IMR-90 (cell line): ENCODE results near the gene SNIP1. TPM values are rescaled to one million over a fixed set of nuclear protein-coding genes. Genes with fewer than 3 reads are reported as not detected.
"Not testable (repeated sequence)": the region's sequence is repeated elsewhere in the genome, so short reads cannot be mapped to it uniquely, and the experiment has no call there.

Experiments
- ATAC-seq: fragments of 200-7000 bp; cut with Tn5 transposase; 2 replicates; pipeline ENCODE4 v1.9.1; 2020; ENCODE audit warnings: low read depth, mild to moderate bottlenecking, moderate library complexity
- BruUV-seq: library from RNA; stranded (reverse); fragments of 400-500 nt; replicated peaks from 2 replicates; lab custom pipeline; 2021; lab: Mats Ljungman, UMichigan
- CTCF ChIA-PET: fragments of 300-600 bp; formaldehyde crosslinking; extraction: SDS; loops from one replicate; lab custom pipeline; 2021; ENCODE audit warnings: antibody characterized with exemption; lab: Yijun Ruan, JAX
- POLR2A ChIA-PET: fragments of 300-600 bp; sonication (Branson Sonifier 250); formaldehyde crosslinking; loops from one replicate; lab custom pipeline; 2022; ENCODE audit warnings: antibody characterized with exemption; ENCODE audit not compliant: unreplicated experiment; lab: Charles Lee
- DNase-seq: peaks from one replicate; pipeline ENCODE4 v3.0.0; 2013
- H2AFZ ChIP-seq: replicated peaks from 2 replicates; pipeline ENCODE3; 2013; ENCODE audit warnings: low read length, mild to moderate bottlenecking; ENCODE audit not compliant: poor library complexity
- H2AK5ac ChIP-seq: 2 replicates; pipeline ENCODE4 v1.6.1; 2013; ENCODE audit warnings: low read depth, low read length, inconsistent platforms
- H2AK9ac ChIP-seq: replicated peaks from 2 replicates; pipeline ENCODE3; 2013; ENCODE audit warnings: mild to moderate bottlenecking, low read depth, low read length, moderate library complexity; ENCODE audit not compliant: poor library complexity
- H2BK120ac ChIP-seq: 2 replicates; pipeline ENCODE4 v1.6.1; 2013; ENCODE audit warnings: low read depth, low read length, inconsistent platforms
- H2BK15ac ChIP-seq: 3 replicates; pipeline ENCODE4 v1.6.1; 2013; ENCODE audit warnings: low read depth, low read length, inconsistent platforms
- H2BK20ac ChIP-seq: 2 replicates; pipeline ENCODE4 v1.6.1; 2013; ENCODE audit warnings: low read depth, mild to moderate bottlenecking, inconsistent platforms, low read length, moderate library complexity
- H2BK5ac ChIP-seq: 2 replicates; pipeline ENCODE4 v1.6.1; 2013; ENCODE audit warnings: mild to moderate bottlenecking, low read depth, low read length, inconsistent platforms; ENCODE audit not compliant: poor library complexity, severe bottlenecking
- H3K14ac ChIP-seq: replicated peaks from 2 replicates; pipeline ENCODE4 v1.6.1; 2013; ENCODE audit warnings: low read depth, low read length, inconsistent platforms
- H3K18ac ChIP-seq: 2 replicates; pipeline ENCODE4 v1.6.1; 2013; ENCODE audit warnings: low read depth, low read length, control low read depth
- H3K23ac ChIP-seq: 2 replicates; pipeline ENCODE4 v1.6.1; 2013; ENCODE audit warnings: low read depth, low read length, inconsistent platforms
- H3K27ac ChIP-seq: 2 replicates; pipeline ENCODE4 v1.5.1; 2013; ENCODE audit warnings: mild to moderate bottlenecking, control low read depth, low read length; ENCODE audit not compliant: insufficient read depth
- H3K27me3 ChIP-seq: 2 replicates; pipeline ENCODE4 v1.6.1; 2013; ENCODE audit warnings: low read length; ENCODE audit not compliant: control insufficient read depth, insufficient read depth
- H3K36me3 ChIP-seq: 2 replicates; pipeline ENCODE4 v1.6.1; 2013; ENCODE audit warnings: low read length, mixed read lengths; ENCODE audit not compliant: control insufficient read depth, insufficient read depth
- H3K4ac ChIP-seq: 2 replicates; pipeline ENCODE4 v1.6.1; 2013; ENCODE audit warnings: low read depth, low read length, inconsistent platforms
- H3K4me1 ChIP-seq: 2 replicates; pipeline ENCODE4 v1.6.1; 2013; ENCODE audit warnings: low read length, mixed read lengths; ENCODE audit not compliant: control insufficient read depth, insufficient read depth
- H3K4me2 ChIP-seq: 2 replicates; pipeline ENCODE4 v1.6.1; 2013; ENCODE audit warnings: low read depth, mild to moderate bottlenecking, control low read depth, low read length, moderate library complexity
- H3K4me3 ChIP-seq: 2 replicates; pipeline ENCODE4 v1.5.1; 2013; ENCODE audit warnings: low read depth, mild to moderate bottlenecking, control low read depth, low read length, moderate library complexity; ENCODE audit not compliant: insufficient read depth
- H3K56ac ChIP-seq: 2 replicates; pipeline ENCODE4 v1.6.1; 2013; ENCODE audit warnings: low read length, inconsistent platforms; ENCODE audit not compliant: insufficient read depth; ENCODE audit errors: extremely low read depth
- H3K79me1 ChIP-seq, 2 experiments: 2 replicates each; pipeline ENCODE4 v1.6.1; 2013; ENCODE audit warnings: low read length in 2 of 2, inconsistent platforms in 1 of 2, low read depth in 1 of 2
- H3K9ac ChIP-seq: 2 replicates; pipeline ENCODE4 v1.6.1; 2013; ENCODE audit warnings: low read depth, low read length, control low read depth
- H3K9me1 ChIP-seq: 2 replicates; pipeline ENCODE4 v1.6.1; 2013; ENCODE audit warnings: low read length, inconsistent platforms; ENCODE audit not compliant: insufficient read depth
- H3K9me3 ChIP-seq: 2 replicates; pipeline ENCODE4 v1.6.1; 2013; ENCODE audit warnings: low read length; ENCODE audit not compliant: control insufficient read depth, insufficient read depth
- H4K20me1 ChIP-seq: 2 replicates; pipeline ENCODE4 v1.6.1; 2013; ENCODE audit warnings: low read length, inconsistent platforms; ENCODE audit not compliant: insufficient read depth
- H4K5ac ChIP-seq: 2 replicates; pipeline ENCODE4 v1.6.1; 2013; ENCODE audit warnings: mild to moderate bottlenecking, low read depth, low read length, control low read depth
- H4K8ac ChIP-seq, 2 experiments: 2 replicates each; pipeline ENCODE4 v1.6.1; 2013; ENCODE audit warnings: low read depth in 2 of 2, low read length in 2 of 2, control low read depth in 1 of 2, inconsistent platforms in 1 of 2
- H4K91ac ChIP-seq: 2 replicates; pipeline ENCODE4 v1.6.1; 2013; ENCODE audit warnings: low read depth, low read length, inconsistent platforms; ENCODE audit not compliant: insufficient read depth
- CEBPB ChIP-seq: IDR thresholded peaks from 2 replicates; pipeline ENCODE4 v1.6.1; 2012; ENCODE audit warnings: low read depth, low read length, improper control_type of control experiment
- MAZ ChIP-seq: IDR thresholded peaks from 2 replicates; pipeline ENCODE4 v1.6.1; 2012; ENCODE audit warnings: low read depth, mild to moderate bottlenecking, low read length, improper control_type of control experiment, moderate library complexity, borderline replicate concordance
- POLR2A ChIP-seq: IDR thresholded peaks from 2 replicates; pipeline ENCODE4 v1.6.1; 2012; ENCODE audit warnings: mild to moderate bottlenecking, low read depth, low read length
- RFX5 ChIP-seq: IDR thresholded peaks from 2 replicates; pipeline ENCODE4 v1.8.0; 2012; ENCODE audit warnings: low read depth, mild to moderate bottlenecking, low read length, moderate library complexity
- WGBS, 2 experiments: methylation state at CpG; one replicate each; pipeline versions ENCODE4 v1.1.5 to v1.1.7; 2013; ENCODE audit warnings: missing lambda C conversion rate in 2 of 2; ENCODE audit not compliant: insufficient read length in 1 of 2; ENCODE audit errors: extremely low coverage in 2 of 2; 5-methylcytosine and 5-hydroxymethylcytosine counted together
- dilution Hi-C: fragments of 300-500 bp; cut with HindIII; formaldehyde crosslinking; loops from one replicate; pipeline ENCODE4 v1.14.3; 2018; ENCODE audit warnings: low sequenced_read_pairs; ENCODE audit not compliant: unreplicated experiment
- in situ Hi-C: fragments of 300-500 bp; cut with MboI; formaldehyde crosslinking; loops from 3 replicates; pipeline ENCODE4 v1.14.3; 2019; ENCODE audit warnings: low sequenced_read_pairs, inconsistent platforms, mixed read lengths
- intact Hi-C: fragments of 100-400 bp; cut with micrococcal nuclease; formaldehyde crosslinking; loops from 2 replicates; pipeline ENCODE4 v1.10.0; 2022
- polyA plus RNA-seq, 3 experiments: library from polyadenylated mRNA; depleted of rRNA; stranded (reverse); fragments of >200 nt; gene quantifications; 2 replicates each; pipeline ENCODE4 v1.2.3, GENCODE V29; 2012; ENCODE audit warnings: low replicate concordance in 1 of 3
- total RNA-seq: library from RNA; depleted of rRNA; stranded (reverse); fragments of >200 nt; gene quantifications from 2 replicates; pipeline ENCODE4 v1.2.3, GENCODE V29; 2012

The SNIP1 gene
- total and polyA plus RNA-seq, 2 of the 4 experiments (the other 2 are of a cell fraction): 6.8 to 11.3 TPM

DNA sequence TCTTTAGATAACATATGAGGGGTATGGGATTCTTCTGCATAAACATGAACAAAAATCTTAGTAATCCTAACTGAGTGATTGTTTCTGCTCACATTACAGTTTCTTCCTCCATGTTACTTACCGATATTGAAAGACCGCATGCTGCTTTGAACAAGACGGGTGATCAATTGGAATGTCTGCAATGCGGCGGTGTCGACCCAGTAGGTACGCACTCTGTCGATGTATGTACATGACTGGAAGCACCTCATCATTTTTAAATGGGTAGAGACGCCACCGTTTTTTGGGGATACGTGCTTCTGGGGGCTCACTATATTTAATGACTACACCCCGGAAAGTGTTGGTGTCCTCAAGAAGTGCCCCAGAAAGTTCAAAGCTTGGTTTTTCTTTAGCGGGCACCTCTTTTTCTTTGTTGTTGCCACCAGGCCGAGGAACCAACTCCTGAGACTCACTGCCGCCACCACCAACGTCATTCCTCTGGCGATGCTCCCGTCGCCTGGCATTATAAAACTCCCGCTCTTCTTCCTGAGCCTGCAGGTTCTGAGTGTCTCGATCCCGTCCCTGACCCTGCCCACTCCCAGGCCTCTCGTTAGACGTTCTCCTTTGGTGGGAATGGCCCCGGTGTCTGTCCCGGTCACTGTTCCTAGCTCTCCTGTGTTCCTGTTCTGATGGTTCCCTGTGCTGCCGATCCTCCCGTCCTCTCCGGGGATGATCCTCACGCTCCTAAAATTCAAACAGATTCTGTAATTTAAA lies 13.9 kb downstream of the SNIP1 start:
- TF ChIP-seq CEBPB (no peak), RFX5 (no peak), POLR2A (no peak), MAZ (no peak)
- H3K23ac ChIP-seq: no peak overlapping the region
- no peak overlapping the region for H4K5ac ChIP-seq
- ChIA-PET CTCF (no interaction called here), POLR2A (no interaction called here)
- no TSS peak for BruUV-seq
- no peak overlapping the region for H3K18ac ChIP-seq
- H2AK9ac ChIP-seq: no peak overlapping the region
- no peak overlapping the region for H4K91ac ChIP-seq
- DNase-seq (no peak), ATAC-seq (no peak)
- no peak overlapping the region for H4K8ac ChIP-seq
- H3K56ac ChIP-seq: no peak overlapping the region
- H2AFZ ChIP-seq: no peak overlapping the region
- dilution Hi-C loops (no loop called here), in situ Hi-C loops (no loop called here), intact Hi-C loops (no loop called here)
- no peak overlapping the region for H2AK5ac ChIP-seq
- 95% methylated on average over 21 of the region's 30 CpGs; no CpG with 5 or more reads in 1 of the 2 experiments for WGBS, 2 experiments
- no peak overlapping the region for H3K14ac ChIP-seq
- no peak overlapping the region for H2BK20ac ChIP-seq
- H3K27ac ChIP-seq: no peak overlapping the region
- no peak overlapping the region for H3K4ac ChIP-seq
- H3K9ac ChIP-seq: no peak overlapping the region
- H2BK120ac ChIP-seq: no peak overlapping the region
- H3K9me3 ChIP-seq: no peaks in the 10 kb centered on the region
- no peak overlapping the region for H2BK5ac ChIP-seq
- no peaks in the 10 kb centered on the region for H3K27me3 ChIP-seq
- H3K79me1 ChIP-seq: peaks cover 27 to 49% of the 10 kb centered on the region in 2 experiments
- no peak overlapping the region for H3K4me2 ChIP-seq
- peaks cover 10% of the 10 kb centered on the region for H4K20me1 ChIP-seq
- peaks cover 6% of the 10 kb centered on the region; the same call in 1 of the 2 replicates for H3K4me1 ChIP-seq
- H2BK15ac ChIP-seq: no peak overlapping the region
- H3K9me1 ChIP-seq: peaks cover 3% of the 10 kb centered on the region; the same call in 1 of the 2 replicates
- H3K36me3 ChIP-seq: peaks cover 33% of the 10 kb centered on the region
- H3K4me3 ChIP-seq: no peak overlapping the region

DNA sequence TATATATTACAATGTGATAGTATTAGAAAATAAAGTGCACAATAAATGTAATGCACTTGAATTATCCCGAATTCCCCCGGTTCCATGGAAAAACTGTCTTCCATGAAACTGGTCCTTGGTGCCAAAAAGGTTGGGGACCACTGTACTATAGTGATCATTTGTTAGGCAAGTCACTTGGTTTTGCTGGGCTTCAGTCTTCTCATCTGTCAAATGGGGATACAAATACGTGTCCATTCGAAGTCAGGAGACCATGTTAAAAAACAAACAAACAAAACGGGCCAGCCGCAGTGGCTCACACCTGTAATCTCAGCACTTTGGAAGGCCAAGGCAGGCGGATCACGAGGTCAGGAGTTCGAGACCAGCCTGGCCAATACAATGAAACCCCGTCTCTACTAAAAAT lies 14.9 kb downstream of the SNIP1 start:
- in situ Hi-C loops, DNase-seq, H3K23ac ChIP-seq, H3K9me1 ChIP-seq, H2BK20ac ChIP-seq, H3K27ac ChIP-seq, POLR2A ChIA-PET, H3K14ac ChIP-seq, H2AFZ ChIP-seq, intact Hi-C loops, H3K56ac ChIP-seq, dilution Hi-C loops, CTCF ChIA-PET, H3K4me3 ChIP-seq, H2BK120ac ChIP-seq, H4K91ac ChIP-seq, ATAC-seq, H2BK5ac ChIP-seq, H3K9ac ChIP-seq, H3K4ac ChIP-seq, H2AK5ac ChIP-seq, H2BK15ac ChIP-seq, H3K27me3 ChIP-seq, H3K4me1 ChIP-seq, H3K9me3 ChIP-seq, BruUV-seq, H4K5ac ChIP-seq, H2AK9ac ChIP-seq, H4K8ac ChIP-seq, H3K18ac ChIP-seq, H3K4me2 ChIP-seq: not testable (repeated sequence)
- WGBS, 2 experiments: 100% methylated on average over 5 of the region's 10 CpGs; no CpG with 5 or more reads in 1 of the 2 experiments
- H3K36me3 ChIP-seq: peaks cover 25% of the 10 kb centered on the region
- peaks cover 20 to 44% of the 10 kb centered on the region in 2 experiments for H3K79me1 ChIP-seq
- peaks cover 14% of the 10 kb centered on the region for H4K20me1 ChIP-seq
